ENCODE measurements around the gene NEUROD4.

Gene NEUROD4

GRCh38 chr12:55073043-55074022 is 53.6 kb downstream of the NEUROD4 start:
- TF ChIP-seq, protein P1, sequence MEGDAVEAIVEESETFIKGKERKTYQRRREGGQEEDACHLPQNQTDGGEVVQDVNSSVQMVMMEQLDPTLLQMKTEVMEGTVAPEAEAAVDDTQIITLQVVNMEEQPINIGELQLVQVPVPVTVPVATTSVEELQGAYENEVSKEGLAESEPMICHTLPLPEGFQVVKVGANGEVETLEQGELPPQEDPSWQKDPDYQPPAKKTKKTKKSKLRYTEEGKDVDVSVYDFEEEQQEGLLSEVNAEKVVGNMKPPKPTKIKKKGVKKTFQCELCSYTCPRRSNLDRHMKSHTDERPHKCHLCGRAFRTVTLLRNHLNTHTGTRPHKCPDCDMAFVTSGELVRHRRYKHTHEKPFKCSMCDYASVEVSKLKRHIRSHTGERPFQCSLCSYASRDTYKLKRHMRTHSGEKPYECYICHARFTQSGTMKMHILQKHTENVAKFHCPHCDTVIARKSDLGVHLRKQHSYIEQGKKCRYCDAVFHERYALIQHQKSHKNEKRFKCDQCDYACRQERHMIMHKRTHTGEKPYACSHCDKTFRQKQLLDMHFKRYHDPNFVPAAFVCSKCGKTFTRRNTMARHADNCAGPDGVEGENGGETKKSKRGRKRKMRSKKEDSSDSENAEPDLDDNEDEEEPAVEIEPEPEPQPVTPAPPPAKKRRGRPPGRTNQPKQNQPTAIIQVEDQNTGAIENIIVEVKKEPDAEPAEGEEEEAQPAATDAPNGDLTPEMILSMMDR (IDR thresholded peaks at IDR 0.05; ENCODE audit: extremely low read depth, missing control alignments), result peak; percentile 56
- DNase-seq (ENCODE audit: low spot score), result peak; percentile 63

- TF ChIP-seq, protein P1 (IDR thresholded peaks at IDR 0.05; ENCODE audit: extremely low read depth, missing control alignments), result no peak
- no peak for DNase-seq (ENCODE audit: low spot score)
Observed at GRCh38 chr12:55074806-55075205, 55.0 kb downstream of the NEUROD4 start.

Data from GM20000 (cell line).